H9 (cell line): ENCODE measurements around the gene SMIM21. TPM values are rescaled to one million over a fixed set of nuclear protein-coding genes. Genes with fewer than 3 reads are reported as not detected.

Experiments
- DNase-seq: peaks from one replicate; pipeline ENCODE4 v3.0.0-alpha.2; 2017
- H2AFZ ChIP-seq: one replicate; pipeline ENCODE4 v1.6.1; 2013; ENCODE audit warnings: mild to moderate bottlenecking, low read length, control low read depth, moderate library complexity
- H2AK5ac ChIP-seq: 2 replicates; pipeline ENCODE4 v1.6.1; 2013; ENCODE audit warnings: low read length, control low read depth, mixed read lengths; ENCODE audit not compliant: insufficient read length
- H2BK120ac ChIP-seq: one replicate; pipeline ENCODE4 v1.6.1; 2013; ENCODE audit warnings: low read depth, mild to moderate bottlenecking, low read length, control low read depth, inconsistent platforms; ENCODE audit not compliant: poor library complexity, severe bottlenecking
- H2BK12ac ChIP-seq: 2 replicates; pipeline ENCODE4 v1.6.1; 2013; ENCODE audit warnings: low read length, control low read depth, mixed read lengths, low read depth; ENCODE audit not compliant: insufficient read length
- H2BK15ac ChIP-seq: 2 replicates; pipeline ENCODE4 v1.6.1; 2013; ENCODE audit warnings: low read depth, low read length, control low read depth
- H2BK20ac ChIP-seq: one replicate; pipeline ENCODE4 v1.6.1; 2013; ENCODE audit warnings: low read depth, mild to moderate bottlenecking, low read length, control low read depth, inconsistent platforms; ENCODE audit not compliant: poor library complexity, severe bottlenecking
- H2BK5ac ChIP-seq: 2 replicates; pipeline ENCODE4 v1.6.1; 2013; ENCODE audit warnings: low read length, control low read depth, mixed read lengths; ENCODE audit not compliant: insufficient read length
- H3K14ac ChIP-seq: 2 replicates; pipeline ENCODE4 v1.6.1; 2013; ENCODE audit warnings: low read length, control low read depth; ENCODE audit not compliant: insufficient read depth
- H3K18ac ChIP-seq: 2 replicates; pipeline ENCODE4 v1.6.1; 2013; ENCODE audit warnings: low read depth, mild to moderate bottlenecking, mixed read lengths, low read length, control low read depth; ENCODE audit not compliant: insufficient read length
- H3K23ac ChIP-seq: 2 replicates; pipeline ENCODE4 v1.6.1; 2013; ENCODE audit warnings: low read length, control low read depth, mixed read lengths, low read depth; ENCODE audit not compliant: insufficient read length
- H3K23me2 ChIP-seq: 2 replicates; pipeline ENCODE4 v1.6.1; 2013; ENCODE audit warnings: low read depth, mild to moderate bottlenecking, mixed read lengths, low read length, control low read depth; ENCODE audit not compliant: insufficient read length, poor library complexity, severe bottlenecking
- H3K27ac ChIP-seq: 2 replicates; pipeline ENCODE4 v1.5.1; 2013; ENCODE audit warnings: low read length, control low read depth, mixed read lengths, low read depth; ENCODE audit not compliant: insufficient read length
- H3K27me3 ChIP-seq: 2 replicates; pipeline ENCODE4 v1.6.1; 2013; ENCODE audit warnings: low read length, control low read depth, inconsistent platforms; ENCODE audit not compliant: insufficient read depth
- H3K4ac ChIP-seq: 2 replicates; pipeline ENCODE4 v1.6.1; 2013; ENCODE audit warnings: low read depth, mild to moderate bottlenecking, control low read depth, inconsistent platforms, low read length, moderate library complexity
- H3K4me1 ChIP-seq: 2 replicates; pipeline ENCODE4 v1.6.1; 2013; ENCODE audit warnings: low read length, control low read depth, inconsistent platforms; ENCODE audit not compliant: insufficient read depth
- H3K4me2 ChIP-seq: 2 replicates; pipeline ENCODE4 v1.6.1; 2013; ENCODE audit warnings: low read length, control low read depth, mixed read lengths; ENCODE audit not compliant: insufficient read length, insufficient read depth
- H3K56ac ChIP-seq: 2 replicates; pipeline ENCODE4 v1.6.1; 2013; ENCODE audit warnings: low read depth, mild to moderate bottlenecking, mixed read lengths, low read length, control low read depth; ENCODE audit not compliant: insufficient read length
- H3K79me1 ChIP-seq: 2 replicates; pipeline ENCODE4 v1.6.1; 2013; ENCODE audit warnings: low read depth, mild to moderate bottlenecking, moderate library complexity, low read length, control low read depth, inconsistent platforms; ENCODE audit not compliant: insufficient read depth, poor library complexity, severe bottlenecking
- H3K79me2 ChIP-seq: 2 replicates; pipeline ENCODE4 v1.6.1; 2013; ENCODE audit warnings: low read length, control low read depth, inconsistent platforms; ENCODE audit not compliant: insufficient read depth
- H3K9ac ChIP-seq: 2 replicates; pipeline ENCODE4 v1.6.1; 2013; ENCODE audit warnings: low read length, control low read depth, mixed read lengths; ENCODE audit not compliant: insufficient read length; ENCODE audit errors: extremely low read depth
- H3K9me3 ChIP-seq: one replicate; pipeline ENCODE4 v1.6.1; 2013; ENCODE audit warnings: low read depth, low read length, inconsistent platforms; ENCODE audit not compliant: control insufficient read depth
- H3T11ph ChIP-seq: one replicate; pipeline ENCODE4 v1.6.1; 2013; ENCODE audit warnings: mild to moderate bottlenecking, low read length, control low read depth, inconsistent platforms
- H4K20me1 ChIP-seq: one replicate; pipeline ENCODE4 v1.6.1; 2013; ENCODE audit not compliant: control insufficient read depth, insufficient read length, insufficient read depth
- H4K5ac ChIP-seq: 2 replicates; pipeline ENCODE4 v1.6.1; 2013; ENCODE audit warnings: low read depth, mild to moderate bottlenecking, mixed read lengths, low read length, control low read depth; ENCODE audit not compliant: insufficient read length
- H4K8ac ChIP-seq: replicated peaks from 2 replicates; pipeline ENCODE4 v1.6.1; 2013; ENCODE audit warnings: low read length, control low read depth, mixed read lengths, low read depth; ENCODE audit not compliant: insufficient read length
- H4K91ac ChIP-seq: 2 replicates; pipeline ENCODE4 v1.6.1; 2013; ENCODE audit warnings: low read depth, mild to moderate bottlenecking, moderate library complexity, mixed read lengths, low read length, control low read depth; ENCODE audit not compliant: insufficient read length
- H3K27ac Mint-ChIP-seq, 3 experiments: 2 replicates in 2 of 3; 3 replicates in 1 of 3; pipeline ENCODE4 v1.8.0; 2020 to 2021; ENCODE audit warnings: mixed read lengths in 3 of 3, mild to moderate bottlenecking in 1 of 3, moderate library complexity in 1 of 3
- H3K27me3 Mint-ChIP-seq: 2 replicates; pipeline ENCODE4 v1.8.0; 2021; ENCODE audit warnings: low read depth, mild to moderate bottlenecking, moderate library complexity, mixed read lengths
- H3K36me3 Mint-ChIP-seq, 3 experiments: 2 replicates in 2 of 3; 3 replicates in 1 of 3; pipeline ENCODE4 v1.8.0; 2020 to 2021; ENCODE audit warnings: low read depth in 3 of 3, mixed read lengths in 3 of 3; ENCODE audit not compliant: insufficient read depth in 1 of 3
- H3K4me1 Mint-ChIP-seq, 2 experiments: 2 replicates each; pipeline ENCODE4 v1.8.0; 2020; ENCODE audit warnings: mixed read lengths in 2 of 2
- H3K4me3 Mint-ChIP-seq, 2 experiments: 2 replicates in 1 of 2; 3 replicates in 1 of 2; pipeline ENCODE4 v1.8.0; 2020 to 2021; ENCODE audit warnings: mild to moderate bottlenecking in 2 of 2, mixed read lengths in 2 of 2, moderate library complexity in 1 of 2
- H3K9me3 Mint-ChIP-seq, 2 experiments: 2 replicates in 1 of 2; 3 replicates in 1 of 2; pipeline ENCODE4 v1.8.0; 2020; ENCODE audit warnings: mild to moderate bottlenecking in 2 of 2, mixed read lengths in 2 of 2, moderate library complexity in 1 of 2
- CTCF ChIP-seq: fragments of 200-600 bp; sonication (generic); conservative IDR thresholded peaks from 3 replicates; pipeline ENCODE4 v1.8.0; 2021; ENCODE audit warnings: antibody characterized with exemption, mild to moderate bottlenecking
- WGBS: extraction: QIAGEN DNeasy Blood & Tissue Kit; methylation state at CpG from one replicate; pipeline ENCODE4 v1.1.7; 2013; ENCODE audit warnings: missing lambda C conversion rate, low lambda C conversion rate, mixed read lengths; ENCODE audit not compliant: insufficient read length; ENCODE audit errors: extremely low coverage; 5-methylcytosine and 5-hydroxymethylcytosine counted together
- total RNA-seq: library from RNA; stranded (reverse); gene quantifications from 2 replicates; pipeline ENCODE4 v1.2.1, GENCODE V29; 2021

The SMIM21 gene
- total RNA-seq, 1 experiment from 2014 or later: not detected

DNA sequence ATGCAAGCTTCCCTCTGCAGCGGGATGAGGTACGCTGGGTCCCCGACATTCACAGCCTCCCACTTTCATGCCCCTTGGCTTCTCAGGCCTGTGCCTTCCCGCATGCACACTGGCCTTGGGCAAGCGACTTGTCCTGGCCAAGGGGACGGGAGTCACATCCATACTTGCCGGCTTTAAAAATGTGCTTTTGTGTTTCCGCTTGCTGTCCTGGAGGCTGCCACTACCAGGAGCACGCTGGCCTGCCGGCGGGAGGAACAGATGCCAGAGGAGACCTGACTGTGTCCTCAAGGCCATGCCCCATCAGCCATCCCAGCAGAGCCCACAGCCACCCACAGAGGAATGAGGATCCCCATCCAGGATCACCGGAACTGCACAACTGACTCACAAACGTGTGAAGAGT lies 36.9 kb upstream of the SMIM21 start:
- Histone ChIP-seq H3T11ph (no peak overlapping the region), H3K4me1 (no peaks in the 10 kb centered on the region), H3K9ac (no peak overlapping the region), H3K18ac (no peak overlapping the region), H3K4ac (no peak overlapping the region), H2BK15ac (no peak overlapping the region), H2AFZ (no peak overlapping the region), H3K14ac (no peak overlapping the region), H3K56ac (no peak overlapping the region), H2BK12ac (no peak overlapping the region), H2BK5ac (no peak overlapping the region), H3K27ac (no peak overlapping the region), H4K8ac (no peak overlapping the region), H3K23me2 (no peaks in the 10 kb centered on the region), H2BK120ac (no peak overlapping the region), H3K23ac (no peak overlapping the region), H4K5ac (no peak overlapping the region), H2BK20ac (no peak overlapping the region), H3K27me3 (no peaks in the 10 kb centered on the region), H3K79me1 (no peaks in the 10 kb centered on the region), H2AK5ac (no peak overlapping the region), H4K20me1 (no peaks in the 10 kb centered on the region), H3K9me3 (no peaks in the 10 kb centered on the region), H4K91ac (no peak overlapping the region), H3K4me2 (no peak overlapping the region), H3K79me2 (no peaks in the 10 kb centered on the region)
- DNase-seq: no peak
- Mint-ChIP-seq H3K27ac (no peak overlapping the region), H3K36me3 (no peaks in the 10 kb centered on the region; a peak in 1 of 7 replicates), H3K4me3 (no peak overlapping the region), H3K9me3 (peaks cover 0 to 2% of the 10 kb centered on the region in 2 experiments; a peak in 1 of 5 replicates), H3K27me3 (peaks cover 7% of the 10 kb centered on the region; the same call in 1 of the 2 replicates), H3K4me1 (no peaks in the 10 kb centered on the region)
- WGBS: no CpG with 5 or more reads among the region's 13 CpGs
- TF ChIP-seq CTCF: no peak
